Pancreas (tissue), 10 donors: ENCODE data around the gene REV1. TPM values are rescaled to one million over a fixed set of nuclear protein-coding genes. Genes with fewer than 3 reads are reported as not detected.

ENCODE experiments used
- ATAC-seq, 4 donors: fragments of 200-7000 bp; cut with Tn5 transposase; one replicate each; pipeline versions ENCODE4 v1.8.0 to v1.9.1; 2020; ENCODE audit warnings: mild to moderate bottlenecking in 4 of 4, moderate library complexity in 4 of 4
- DNase-seq, 6 donors: peaks; one replicate each; pipeline ENCODE4 v3.0.0-alpha.2; 2020
- FAIRE-seq: peaks from 2 replicates; lab custom pipeline; 2012; peaks lifted over from hg19 to GRCh38; lab: Jason Lieb, UNC
- H3K27ac ChIP-seq, 4 donors: fragments of 200-600 bp; sonication (generic); 1 replicate in 3 of 4; 2 replicates in 1 of 4; pipeline versions ENCODE4 v1.5.0 to v1.8.0; 2020
- H3K27me3 ChIP-seq, 4 donors: fragments of 200-600 bp; one replicate each; pipeline ENCODE4 v1.8.0; 2021
- H3K36me3 ChIP-seq, 3 donors: fragments of 200-600 bp; sonication (generic) in 1 of 3; one replicate each; pipeline versions ENCODE4 v1.5.0 to v1.8.0; 2020 to 2021
- H3K4me1 ChIP-seq, 3 donors: fragments of 200-600 bp; one replicate each; pipeline ENCODE4 v1.8.0; 2021
- H3K4me3 ChIP-seq, 4 donors: fragments of 200-600 bp; sonication (generic) in 2 of 4; one replicate each; pipeline versions ENCODE4 v1.5.0 to v1.8.0; 2020 to 2021
- H3K9me3 ChIP-seq, 4 donors: fragments of 200-600 bp; one replicate each; pipeline ENCODE4 v1.8.0; 2021
- CTCF ChIP-seq, 4 donors: fragments of 200-600 bp; sonication (generic) in 3 of 4; IDR thresholded peaks; one replicate each; pipeline versions ENCODE4 v1.5.0 to v1.8.0; 2021; ENCODE audit warnings: antibody characterized with exemption in 4 of 4
- WGBS, 2 donors: extraction: QIAGEN DNeasy Blood & Tissue Kit; methylation state at CpG; one replicate each; pipeline ENCODE4 v1.1.7; 2013; 5-methylcytosine and 5-hydroxymethylcytosine counted together
- intact Hi-C, 3 donors: fragments of 100-400 bp; cut with DNase I; formaldehyde crosslinking; loops; one replicate each; pipeline versions ENCODE4 v1.11.1 to v1.14.2; 2022
- polyA plus RNA-seq, 2 donors: library from polyadenylated mRNA; stranded (reverse); fragments of 200-250 nt; gene quantifications; one replicate each; pipeline ENCODE4 v1.2.3, GENCODE V29; 2013
- total RNA-seq, 6 donors: library from RNA; stranded (reverse); fragmentation: NEBNext Ultra II Directional in 4 of 6; extraction: Animal tissue kit (Norgen Biotek cat#: 25700) in 4 of 6; gene quantifications; one replicate each; pipeline versions ENCODE4 v1.2.1 to v1.2.4, GENCODE V29; 2021 to 2023
- donor health status: healthy with polysubstance abuse.
- donor health status: DM: no; HTN: no; CAD: no; lungs with moderate emphysema.
- donor health status: DM: no; HTN: no; CAD: no.
- donor health status: control.
- donor health status: control.
- donor health status: Bipolar disorder and iron deficiency.
- donor health status: DM: yes; HTN: yes; CAD: no.
- donor health status: DM: no; HTN: no; CAD: no.
- donor health status: DM: no; HTN: no; CAD: no.
- donor health status: DM: yes; HTN: yes; CAD: no.

REV1 gene
- total and polyA plus RNA-seq, 8 donors = 9.3 to 22.6 (median 14.1) TPM

- TF ChIP-seq CTCF (IDR thresholded peaks at IDR 0.05) = no peak
- no peak for DNase-seq
- peaks cover 0 to 6% (median 0%) of the 10 kb centered on the region in 3 donors for H3K4me1 ChIP-seq
- no peak for ATAC-seq
- FAIRE-seq = no peak
- no peaks in the 10 kb centered on the region for H3K27me3 ChIP-seq
- WGBS, 2 donors = 89 to 93% methylated on average over 3 of the region's 3 CpGs
- no peak overlapping the region for H3K27ac ChIP-seq
- intact Hi-C loops = no loop called here
- H3K36me3 ChIP-seq = peaks cover 0 to 74% (median 37%) of the 10 kb centered on the region in 3 donors
- H3K9me3 ChIP-seq = no peaks in the 10 kb centered on the region
- no peak overlapping the region for H3K4me3 ChIP-seq
Measured at GRCh38 chr2:99397266-99397920, 92.4 kb downstream of the REV1 start.

- H3K36me3 ChIP-seq = peaks cover 0 to 61% (median 36%) of the 10 kb centered on the region in 3 donors
Measured at GRCh38 chr2:99395589-99396130, 94.2 kb downstream of the REV1 start.

GRCh38 chr2:99389946-99390345 is 99.9 kb downstream of the REV1 start:
- ATAC-seq (no peak), DNase-seq (no peak), FAIRE-seq (no peak)
- 91 to 94% methylated on average over 3 of the region's 3 CpGs for whole genome bisulfite sequencing, 2 donors
- Histone ChIP-seq H3K4me3 (no peak overlapping the region), H3K4me1 (peaks cover 0 to 20% (median 10%) of the 10 kb centered on the region in 3 donors), H3K27me3 (no peaks in the 10 kb centered on the region), H3K36me3 (peaks cover 0 to 18% (median 14%) of the 10 kb centered on the region in 3 donors), H3K27ac (no peak overlapping the region), H3K9me3 (no peaks in the 10 kb centered on the region)
- intact Hi-C loops = no loop called here
- TF ChIP-seq CTCF (IDR thresholded peaks at IDR 0.05) = no peak

More at GRCh38 chr2:99395589-99396130, 94.2 kb downstream of the REV1 start:
- no peak for FAIRE-seq
- intact Hi-C loops = no loop called here
- Histone ChIP-seq H3K4me3 (no peak overlapping the region), H3K27me3 (no peaks in the 10 kb centered on the region), H3K27ac (no peak overlapping the region), H3K9me3 (no peaks in the 10 kb centered on the region), H3K4me1 (peaks cover 0 to 6% (median 0%) of the 10 kb centered on the region in 3 donors)
- 89 to 92% methylated on average over 3 of the region's 3 CpGs for WGBS, 2 donors
- no peak for DNase-seq
- ATAC-seq = peak in 1 of 4 donors; percentile 9
- TF ChIP-seq CTCF (IDR thresholded peaks at IDR 0.05) = no peak

GRCh38 chr2:99389371-99389770 is 100.4 kb downstream of the REV1 start:
- FAIRE-seq (no peak), ATAC-seq (no peak), DNase-seq (no peak)
- peaks cover 0 to 20% (median 10%) of the 10 kb centered on the region in 3 donors for H3K4me1 ChIP-seq
- H3K27me3 ChIP-seq = no peaks in the 10 kb centered on the region
- intact Hi-C loops = no loop called here
- no peak overlapping the region for H3K27ac ChIP-seq
- no peak overlapping the region for H3K4me3 ChIP-seq
- peaks cover 0 to 18% (median 13%) of the 10 kb centered on the region in 3 donors for H3K36me3 ChIP-seq
- no peak for TF ChIP-seq CTCF (IDR thresholded peaks at IDR 0.05)
- H3K9me3 ChIP-seq = no peaks in the 10 kb centered on the region
- WGBS, 2 donors = 53 to 55% methylated on average over 2 of the region's 2 CpGs

GRCh38 chr2:99388892-99389291 is 100.9 kb downstream of the REV1 start:
- Histone ChIP-seq H3K4me1 (peaks cover 0 to 20% (median 10%) of the 10 kb centered on the region in 3 donors), H3K9me3 (no peaks in the 10 kb centered on the region), H3K36me3 (peaks cover 0 to 19% (median 12%) of the 10 kb centered on the region in 3 donors), H3K4me3 (no peak overlapping the region), H3K27ac (no peak overlapping the region), H3K27me3 (no peaks in the 10 kb centered on the region)
- no peak for ATAC-seq
- no peak for FAIRE-seq
- 63 to 65% methylated on average over 2 of the region's 2 CpGs for WGBS, 2 donors
- intact Hi-C loops = no loop called here
- TF ChIP-seq CTCF (IDR thresholded peaks at IDR 0.05) = no peak
- DNase-seq = no peak
